Heart left ventricle (tissue), 16 donors: ENCODE data around the gene F2R. TPM values are rescaled to one million over a fixed set of nuclear protein-coding genes. Genes with fewer than 3 reads are reported as not detected.
A peak's percentile ranks its signal among the peaks of the same experiment; 100 is the strongest.

Source experiments
- ATAC-seq, 4 donors: fragments of 200-7000 bp; cut with Tn5 transposase; one replicate each; pipeline ENCODE4 v1.9.1; 2020 to 2022; ENCODE audit warnings: moderate library complexity in 4 of 4, mild to moderate bottlenecking in 3 of 4, moderate number of reproducible peaks in 1 of 4
- DNase-seq, 5 donors: peaks; one replicate each; pipeline ENCODE4 v3.0.0-alpha.2; 2020
- H3K27ac ChIP-seq, 12 donors: fragments of 200-600 bp; sonication (generic) in 4 of 12; one replicate each; pipeline versions ENCODE4 v1.5.0 to v1.8.0; 2016 to 2022; ENCODE audit warnings: mild to moderate bottlenecking in 2 of 12
- H3K27me3 ChIP-seq, 9 donors: fragments of 200-600 bp; sonication (generic) in 2 of 9; one replicate each; pipeline versions ENCODE4 v1.5.1 to v1.8.0; 2016 to 2022; ENCODE audit warnings: mild to moderate bottlenecking in 3 of 9
- H3K36me3 ChIP-seq, 9 donors: fragments of 200-600 bp; sonication (generic) in 2 of 9; one replicate each; pipeline versions ENCODE4 v1.5.0 to v1.8.0; 2018 to 2022; ENCODE audit warnings: mild to moderate bottlenecking in 2 of 9
- H3K4me1 ChIP-seq, 12 donors: fragments of 200-600 bp; sonication (generic) in 4 of 12; one replicate each; pipeline versions ENCODE4 v1.5.0 to v1.8.0; 2016 to 2022; ENCODE audit warnings: mild to moderate bottlenecking in 3 of 12
- H3K4me3 ChIP-seq, 12 donors: fragments of 200-600 bp; sonication (generic) in 4 of 12; one replicate each; pipeline versions ENCODE4 v1.5.0 to v1.8.0; 2017 to 2022; ENCODE audit warnings: mild to moderate bottlenecking in 9 of 12, moderate library complexity in 4 of 12
- H3K9me3 ChIP-seq, 12 donors: fragments of 200-600 bp; sonication (generic) in 4 of 12; one replicate each; pipeline versions ENCODE4 v1.5.0 to v1.8.0; 2016 to 2022; ENCODE audit warnings: mild to moderate bottlenecking in 1 of 12
- CTCF ChIP-seq, 12 donors: fragments of 200-600 bp; sonication (generic) in 4 of 12; IDR thresholded peaks; one replicate each; pipeline versions ENCODE4 v1.5.0 to v1.8.0; 2018 to 2022; ENCODE audit warnings: antibody characterized with exemption in 12 of 12, mild to moderate bottlenecking in 5 of 12
- POLR2A ChIP-seq, 2 donors: fragments of 450-650 bp; IDR thresholded peaks; one replicate each; pipeline ENCODE4 v1.6.1; 2017; ENCODE audit warnings: antibody characterized with exemption in 2 of 2, mild to moderate bottlenecking in 2 of 2, moderate library complexity in 2 of 2
- WGBS, 4 donors: extraction: QIAGEN DNeasy Blood & Tissue Kit in 2 of 4; methylation state at CpG; one replicate each; pipeline versions ENCODE4 v1.1.5 to v1.1.7; 2013 to 2018; 5-methylcytosine and 5-hydroxymethylcytosine counted together
- intact Hi-C, 10 donors: fragments of 100-400 bp; cut with DNase I; formaldehyde crosslinking; loops; one replicate each; pipeline versions ENCODE4 v1.11.1 to v1.14.2; 2022
- polyA plus RNA-seq, 2 donors: library from polyadenylated mRNA; stranded (reverse); fragments of 200-250 nt; gene quantifications; one replicate each; pipeline ENCODE4 v1.2.3, GENCODE V29; 2013
- total RNA-seq, 9 donors: library from RNA; depleted of rRNA in 2 of 9; stranded (reverse); fragments of >200 nt in 2 of 9; fragmentation: NEBNext Ultra II Directional in 3 of 9; extraction: Animal tissue kit (Norgen Biotek cat#: 25700) in 3 of 9; gene quantifications; one replicate each; pipeline versions ENCODE4 v1.1.0 to v1.2.4, GENCODE V29; 2016 to 2023
- donor health status: ischemic (EF 13 %, LVEDD 7.1; RV severe dilation, severe dysfunction).
- donor health status: healthy with polysubstance abuse.
- donor health status: DM: no; HTN: yes; CAD: no.
- donor health status: DM: no; HTN: no; CAD: no.
- donor health status: ischemic (EF 25% LVEDD 6.9; RV normal size, moderate dysfunction).
- donor health status: ischemic (EF 25% LVEDD 5.7; RV mildly dilated, moderate dysfunction).
- donor health status: healthy.
- donor health status: DM: yes; HTN: yes; CAD: no.
- donor health status: ischemic (EF 35%, LVEDD 5.7; RV mildly dilated, moderate dysfunction).
- donor health status: nonischemic (EF 11% LVEDD 7.7; RV severe dilation, severe dysfunction).
- donor health status: DM: yes; HTN: yes; CAD: no.
- donor health status: PGD.
- donor health status: ischemic (EF 29% LVEDD 5.4; RV normal size, mild dysfunction).
- donor health status: nonischemic (EF 23%, LVEDD 6.1; RV moderate dilation, normal function).

F2R gene
- total and polyA plus RNA-seq, 11 donors = 2.5 to 28.2 (median 13.6) TPM

- intact Hi-C loops = no loop called here
- peaks cover 0 to 52% (median 19%) of the 10 kb centered on the region in 12 donors for H3K9me3 ChIP-seq
- ATAC-seq (no peak), DNase-seq (no peak)
- no peaks in the 10 kb centered on the region for H3K4me1 ChIP-seq
- no peak overlapping the region for H3K27ac ChIP-seq
- no peaks in the 10 kb centered on the region for H3K27me3 ChIP-seq
- 40 to 57% (median 43%) methylated on average over 4 of the region's 4 CpGs for WGBS, 4 donors
- H3K36me3 ChIP-seq = peaks cover 0 to 38% (median 13%) of the 10 kb centered on the region in 9 donors
- no peak for TF ChIP-seq CTCF (IDR thresholded peaks at IDR 0.05)
- TF ChIP-seq POLR2A (IDR thresholded peaks at IDR 0.05) = no peak
- no peak overlapping the region for H3K4me3 ChIP-seq
Measured at GRCh38 chr5:76728965-76729364, 13.0 kb downstream of the F2R start.

- WGBS, 4 donors = 95 to 97% (median 97%) methylated on average over 5 of the region's 5 CpGs
- Histone ChIP-seq H3K27ac (no peak overlapping the region), H3K27me3 (no peaks in the 10 kb centered on the region), H3K9me3 (peaks cover 0 to 52% (median 19%) of the 10 kb centered on the region in 12 donors), H3K36me3 (peaks cover 0 to 44% (median 13%) of the 10 kb centered on the region in 9 donors), H3K4me1 (no peaks in the 10 kb centered on the region), H3K4me3 (no peak overlapping the region)
- DNase-seq (no peak), ATAC-seq (no peak)
- TF ChIP-seq POLR2A (IDR thresholded peaks at IDR 0.05) = no peak
- no peak for TF ChIP-seq CTCF (IDR thresholded peaks at IDR 0.05)
- intact Hi-C loops = no loop called here
Measured at GRCh38 chr5:76729373-76730290, 13.7 kb downstream of the F2R start.

DNA sequence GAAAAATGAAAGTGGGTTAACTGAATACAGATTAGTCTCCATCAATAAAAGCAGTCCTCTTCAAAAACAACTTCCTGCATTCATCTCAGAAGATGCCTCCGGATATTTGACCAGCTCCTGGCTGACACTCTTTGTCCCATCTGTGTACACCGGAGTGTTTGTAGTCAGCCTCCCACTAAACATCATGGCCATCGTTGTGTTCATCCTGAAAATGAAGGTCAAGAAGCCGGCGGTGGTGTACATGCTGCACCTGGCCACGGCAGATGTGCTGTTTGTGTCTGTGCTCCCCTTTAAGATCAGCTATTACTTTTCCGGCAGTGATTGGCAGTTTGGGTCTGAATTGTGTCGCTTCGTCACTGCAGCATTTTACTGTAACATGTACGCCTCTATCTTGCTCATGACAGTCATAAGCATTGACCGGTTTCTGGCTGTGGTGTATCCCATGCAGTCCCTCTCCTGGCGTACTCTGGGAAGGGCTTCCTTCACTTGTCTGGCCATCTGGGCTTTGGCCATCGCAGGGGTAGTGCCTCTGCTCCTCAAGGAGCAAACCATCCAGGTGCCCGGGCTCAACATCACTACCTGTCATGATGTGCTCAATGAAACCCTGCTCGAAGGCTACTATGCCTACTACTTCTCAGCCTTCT is 16.6 kb downstream of the F2R start:
- Histone ChIP-seq H3K4me1 (peaks cover 0 to 18% (median 2%) of the 10 kb centered on the region in 12 donors), H3K27me3 (no peaks in the 10 kb centered on the region), H3K9me3 (peaks cover 0 to 36% (median 19%) of the 10 kb centered on the region in 12 donors), H3K4me3 (no peak overlapping the region), H3K36me3 (peaks cover 0 to 48% (median 13%) of the 10 kb centered on the region in 9 donors), H3K27ac (peak overlapping the region in 1 of 12 donors; percentile 84)
- DNase-seq (no peak), ATAC-seq (no peak)
- intact Hi-C loops = no loop called here
- TF ChIP-seq CTCF (IDR thresholded peaks at IDR 0.05) = no peak
- no peak for TF ChIP-seq POLR2A (IDR thresholded peaks at IDR 0.05)
- WGBS, 4 donors = 91 to 95% (median 92%) methylated on average over 15 of the region's 15 CpGs

GRCh38 chr5:76733049-76733417 is 17.1 kb downstream of the F2R start:
- ATAC-seq = no peak

More at GRCh38 chr5:76733049-76733417, 17.1 kb downstream of the F2R start:
- Histone ChIP-seq H3K9me3 (peaks cover 0 to 31% (median 19%) of the 10 kb centered on the region in 12 donors), H3K27me3 (no peaks in the 10 kb centered on the region), H3K27ac (peak overlapping the region in 1 of 12 donors; percentile 84), H3K4me3 (no peak overlapping the region), H3K4me1 (peaks cover 0 to 22% (median 2%) of the 10 kb centered on the region in 12 donors), H3K36me3 (peaks cover 0 to 48% (median 13%) of the 10 kb centered on the region in 9 donors)
- no peak for TF ChIP-seq POLR2A (IDR thresholded peaks at IDR 0.05)
- no peak for TF ChIP-seq CTCF (IDR thresholded peaks at IDR 0.05)
- 90 to 94% (median 93%) methylated on average over 13 of the region's 13 CpGs for WGBS, 4 donors
- DNase-seq = no peak
- intact Hi-C loops = no loop called here
